Endothelial cell of umbilical vein (primary cell): ENCODE measurements around the gene GPR107. TPM values are rescaled to one million over a fixed set of nuclear protein-coding genes. Genes with fewer than 3 reads are reported as not detected.

Source experiments
- BruUV-seq: library from RNA; stranded (reverse); fragments of 400-500 nt; replicated peaks from 2 replicates; lab custom pipeline; 2021; lab: Mats Ljungman, UMichigan
- CTCF ChIA-PET: fragments of 300-600, 350-600 bp; sonication (Branson Sonifier 250); formaldehyde crosslinking; loops from one replicate; lab custom pipeline; 2021; ENCODE audit warnings: antibody characterized with exemption, inconsistent platforms; lab: Charles Lee
- POLR2A ChIA-PET: fragments of 300-600, 350-600 bp; sonication (Branson Sonifier 250); formaldehyde crosslinking; loops from one replicate; lab custom pipeline; 2021; ENCODE audit warnings: antibody characterized with exemption, inconsistent platforms; lab: Charles Lee
- DNase-seq: peaks from one replicate; pipeline ENCODE4 v3.0.0-alpha.2; 2011; ENCODE audit warnings: low read depth, low spot score
- FAIRE-seq: peaks from 2 replicates; lab custom pipeline; 2011; peaks lifted over from hg19 to GRCh38; lab: Jason Lieb, UNC
- H2AFZ ChIP-seq: 2 replicates; pipeline ENCODE4 v1.6.0; 2012; ENCODE audit warnings: low read depth, low read length, control low read depth, inconsistent platforms
- H3K27ac ChIP-seq: 2 replicates; pipeline ENCODE4 v1.5.1; 2011; ENCODE audit warnings: low read depth, mild to moderate bottlenecking, control low read depth, low read length, moderate library complexity; ENCODE audit not compliant: insufficient read depth
- H3K27me3 ChIP-seq, 2 experiments: 2 replicates each; pipeline versions ENCODE4 v1.6.0 to v1.6.1; 2011; ENCODE audit warnings: low read length in 2 of 2, mixed read lengths in 1 of 2; ENCODE audit not compliant: control insufficient read depth in 2 of 2, insufficient read depth in 2 of 2
- H3K36me3 ChIP-seq, 2 experiments: 2 replicates in 1 of 2; 3 replicates in 1 of 2; pipeline ENCODE4 v1.5.1; 2011; ENCODE audit warnings: low read length in 2 of 2, mild to moderate bottlenecking in 1 of 2, moderate library complexity in 1 of 2; ENCODE audit not compliant: control insufficient read depth in 2 of 2, insufficient read depth in 2 of 2; ENCODE audit errors: extremely low read depth in 1 of 2
- H3K4me1 ChIP-seq: 3 replicates; pipeline ENCODE4 v1.5.1; 2011; ENCODE audit warnings: mild to moderate bottlenecking, low read length; ENCODE audit not compliant: control insufficient read depth, insufficient read depth; ENCODE audit errors: extremely low read depth
- H3K4me2 ChIP-seq: 2 replicates; pipeline ENCODE4 v1.6.1; 2011; ENCODE audit warnings: low read length, control low read depth, mixed read lengths; ENCODE audit not compliant: insufficient read depth
- H3K4me3 ChIP-seq, 3 experiments: fragments of 200-600 bp in 1 of 3; sonication (generic), shearing (Covaris generic) in 1 of 3; replicated peaks in 1 of 3; 2 replicates each; pipeline ENCODE4 v1.5.1; 2011 to 2016; ENCODE audit warnings: control low read depth in 3 of 3, low read length in 3 of 3, mild to moderate bottlenecking in 2 of 3, inconsistent platforms in 1 of 3, low read depth in 1 of 3, moderate library complexity in 1 of 3; ENCODE audit not compliant: insufficient read depth in 1 of 3
- H3K79me2 ChIP-seq: 2 replicates; pipeline ENCODE4 v1.6.0; 2012; ENCODE audit warnings: low read length, inconsistent platforms; ENCODE audit not compliant: control insufficient read depth, insufficient read depth
- H3K9ac ChIP-seq: replicated peaks from 2 replicates; pipeline ENCODE3; 2011; ENCODE audit warnings: low read length, control low read depth; ENCODE audit not compliant: insufficient read depth; ENCODE audit errors: extremely low read depth
- H3K9me1 ChIP-seq: replicated peaks from 3 replicates; pipeline ENCODE4 v1.6.0; 2011; ENCODE audit warnings: mild to moderate bottlenecking, low read length; ENCODE audit not compliant: control insufficient read depth, insufficient read depth; ENCODE audit errors: extremely low read depth
- H3K9me3 ChIP-seq: replicated peaks from 2 replicates; pipeline ENCODE4 v1.5.1; 2012; ENCODE audit warnings: low read length, inconsistent platforms; ENCODE audit not compliant: control insufficient read depth, insufficient read depth
- H4K20me1 ChIP-seq: replicated peaks from 2 replicates; pipeline ENCODE3; 2011; ENCODE audit warnings: mild to moderate bottlenecking, low read length; ENCODE audit not compliant: control insufficient read depth, insufficient read depth; ENCODE audit errors: extremely low read depth
- CTCF ChIP-seq, 2 donors: IDR thresholded peaks; 1 replicate in 1 of 2; 2 replicates in 1 of 2; pipeline ENCODE4 v1.5.1; 2011; ENCODE audit warnings: low read length in 2 of 2, mild to moderate bottlenecking in 2 of 2, moderate library complexity in 2 of 2, control low read depth in 1 of 2, inconsistent platforms in 1 of 2, low read depth in 1 of 2; ENCODE audit not compliant: insufficient read depth in 1 of 2; ENCODE audit errors: extremely low read depth in 1 of 2
- EZH2 ChIP-seq: IDR thresholded peaks from 2 replicates; pipeline ENCODE4 v1.6.1; 2012; ENCODE audit warnings: borderline replicate concordance, low read depth, mild to moderate bottlenecking, moderate library complexity, low read length, inconsistent platforms; ENCODE audit not compliant: severe bottlenecking
- FOS ChIP-seq: IDR thresholded peaks from 2 replicates; pipeline ENCODE4 v1.6.1; 2011; ENCODE audit warnings: mild to moderate bottlenecking, low read length, moderate library complexity, borderline replicate concordance; ENCODE audit not compliant: insufficient read depth
- GATA2 ChIP-seq: IDR thresholded peaks from 2 replicates; pipeline ENCODE4 v1.7.0; 2011; ENCODE audit warnings: low read depth, mild to moderate bottlenecking, moderate library complexity, mixed read lengths, low read length; ENCODE audit not compliant: insufficient read length, insufficient read depth
- JUN ChIP-seq: IDR thresholded peaks from 2 replicates; pipeline ENCODE4 v1.6.1; 2011; ENCODE audit warnings: borderline replicate concordance, low read depth; ENCODE audit not compliant: insufficient read length, insufficient read depth
- MYC ChIP-seq: IDR thresholded peaks from one replicate; pipeline ENCODE4 v1.6.1; 2011; ENCODE audit warnings: mild to moderate bottlenecking, low read depth, low read length
- POLR2A ChIP-seq: IDR thresholded peaks from 2 replicates; pipeline ENCODE4 v1.6.1; 2012; ENCODE audit warnings: low read depth, mild to moderate bottlenecking, control low read depth, low read length
- POLR2AphosphoS5 ChIP-seq: IDR thresholded peaks from 2 replicates; pipeline ENCODE4 v1.6.1; 2012; ENCODE audit warnings: low read depth, mild to moderate bottlenecking, control low read depth, low read length, moderate library complexity; ENCODE audit not compliant: insufficient read depth
- dilution Hi-C: fragments of 300-500 bp; cut with MboI; formaldehyde crosslinking; loops from one replicate; pipeline ENCODE4 v1.15.0; 2019; ENCODE audit warnings: low sequenced_read_pairs; ENCODE audit not compliant: extremely low pct_ligation_motif_present
- intact Hi-C: fragments of 100-400 bp; cut with micrococcal nuclease; formaldehyde crosslinking; loops from one replicate; pipeline ENCODE4 v1.10.0; 2022
- polyA plus RNA-seq, 4 experiments: library from polyadenylated mRNA; depleted of rRNA in 3 of 4; stranded (reverse) in 3 of 4; unstranded in 1 of 4; fragments of >200 nt; gene quantifications; 2 replicates each; pipeline versions ENCODE4 v1.2.1 to v1.2.3, GENCODE V29; 2011 to 2012; ENCODE audit warnings: missing spikeins in 1 of 4
- total RNA-seq: library from RNA; stranded (reverse); gene quantifications from 2 replicates; pipeline ENCODE4 v1.2.3, GENCODE V29; 2021
- TF ChIP-seq, protein P1 (sequence below): IDR thresholded peaks from 2 replicates; pipeline ENCODE4 v1.6.1; 2011; ENCODE audit not compliant: insufficient read depth, insufficient read length

GPR107 gene
- total and polyA plus RNA-seq, 2 donors (not counting 3 experiments of a cell fraction or from before 2014, with no cell fraction given): 27.2 to 38.9 TPM

DNA sequence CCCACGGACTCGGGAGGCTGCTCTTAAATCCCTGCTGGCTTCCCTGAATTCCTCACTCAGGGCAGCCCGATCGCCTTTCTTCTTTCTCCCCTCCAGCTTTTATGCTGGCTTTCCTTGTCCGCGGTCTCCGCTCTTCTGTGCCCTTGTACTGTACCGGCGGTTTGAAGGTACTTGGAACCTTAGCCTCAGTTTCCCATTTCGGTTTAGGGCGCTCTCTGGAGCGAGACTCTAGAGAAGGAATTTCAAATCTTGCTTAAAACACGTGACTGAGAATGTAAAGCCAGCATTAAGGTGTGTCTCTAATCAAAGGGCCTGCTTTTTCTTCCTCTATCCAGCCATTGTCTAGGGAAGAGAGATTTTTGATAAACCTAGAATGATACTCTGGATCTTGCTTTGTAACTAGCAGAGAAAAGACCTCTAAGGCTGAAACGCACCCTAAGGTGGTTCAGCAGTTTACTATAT is 650 bp downstream of the GPR107 start:
- FAIRE-seq: peak; percentile 60
- CTCF ChIA-PET: interaction anchor here (1.7 kb wide), 1 partner anchor 14 kb away, joined by 3 read pairs; no protein-coding TSS in a partner anchor

More for the DNA sequence above, 650 bp downstream of the GPR107 start:
- Histone ChIP-seq H3K27me3 (no peaks in the 10 kb centered on the region), H3K4me1 (peaks cover 15% of the 10 kb centered on the region), H3K9ac (peak overlapping the region; percentile 97), H3K4me2 (peak overlapping the region; percentile 100), H3K36me3 (no peaks in the 10 kb centered on the region), H2AFZ (peak overlapping the region; percentile 97), H3K4me3 (peak overlapping the region; percentile 73 to 98 (median 96)), H3K9me1 (no peaks in the 10 kb centered on the region), H3K79me2 (peaks cover 46% of the 10 kb centered on the region), H3K27ac (peak overlapping the region; percentile 94), H4K20me1 (no peaks in the 10 kb centered on the region), H3K9me3 (no peaks in the 10 kb centered on the region)
- intact Hi-C loops: no loop called here
- BruUV-seq: TSS peak; percentile 62
- POLR2A ChIA-PET: no interaction called here
- DNase-seq: peak; percentile 35
- dilution Hi-C loops: no loop called here
- TF ChIP-seq EZH2 (no peak), POLR2AphosphoS5 (no peak), MYC (no peak), CTCF (IDR thresholded peaks at IDR 0.05; ENCODE audit: extremely low read depth in 1 of 2, insufficient read depth in 1 of 2, low read depth in 1 of 2, low read length in 2 of 2) (no peak), POLR2A (no peak), GATA2 (no peak), FOS (no peak), JUN (no peak)
- TF ChIP-seq, protein P1, sequence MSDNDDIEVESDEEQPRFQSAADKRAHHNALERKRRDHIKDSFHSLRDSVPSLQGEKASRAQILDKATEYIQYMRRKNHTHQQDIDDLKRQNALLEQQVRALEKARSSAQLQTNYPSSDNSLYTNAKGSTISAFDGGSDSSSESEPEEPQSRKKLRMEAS: no peak
